HG02678 (cell line): ENCODE results near the gene CMIP.
A peak's percentile ranks its signal among the peaks of the same experiment; 100 is the strongest.

Experiments used
- ATAC-seq: cut with Tn5 transposase; IDR thresholded peaks from one replicate; pipeline ENCODE4 v1.9.1; 2021; ENCODE audit warnings: mild to moderate bottlenecking, moderate library complexity; ENCODE audit not compliant: unreplicated experiment

CMIP gene

DNA sequence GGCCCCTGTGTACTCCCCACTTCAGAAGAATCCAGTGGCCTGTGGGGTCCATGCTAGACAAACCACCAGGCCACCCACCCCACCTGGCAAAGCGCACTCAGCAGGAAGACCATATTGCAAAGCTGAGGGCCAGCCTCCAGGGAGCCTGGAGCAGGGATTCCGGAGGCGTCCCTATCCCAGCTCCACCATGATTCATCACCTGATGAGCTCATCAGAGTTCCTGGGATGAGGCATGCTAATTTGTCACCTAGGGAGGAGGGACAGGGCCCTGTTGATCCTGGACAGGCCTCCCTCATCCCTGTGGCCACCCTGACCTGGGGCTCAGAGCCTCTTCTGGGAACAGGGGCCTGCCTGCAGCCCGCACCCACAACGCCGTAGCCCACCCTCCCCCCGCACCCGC, 202.9 kb downstream of the CMIP start:
- ATAC-seq: no peak

- ATAC-seq: no peak
These were observed 205.1 kb downstream of the CMIP start for GRCh38 chr16:81649561-81650184.

DNA sequence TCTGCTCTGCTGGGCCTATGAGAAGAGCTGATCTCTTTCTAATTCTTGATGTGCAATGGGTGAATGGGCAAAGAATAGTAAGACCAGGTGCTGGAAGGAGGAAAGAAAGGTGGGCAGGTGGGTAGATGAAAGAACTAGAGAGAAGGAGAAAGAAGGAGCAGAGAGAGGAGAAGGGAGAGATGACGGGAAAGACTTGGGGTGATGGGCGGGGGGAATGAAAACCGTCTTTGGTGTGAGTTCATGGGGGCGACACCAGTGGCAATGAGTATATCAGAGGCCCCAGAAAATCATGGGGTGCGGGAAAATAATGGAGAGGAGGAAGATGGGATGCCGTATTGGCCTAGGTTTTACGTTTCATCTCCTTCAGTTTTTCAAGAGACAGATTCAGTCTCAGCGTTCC, 205.7 kb downstream of the CMIP start:
- ATAC-seq: no peak

DNA sequence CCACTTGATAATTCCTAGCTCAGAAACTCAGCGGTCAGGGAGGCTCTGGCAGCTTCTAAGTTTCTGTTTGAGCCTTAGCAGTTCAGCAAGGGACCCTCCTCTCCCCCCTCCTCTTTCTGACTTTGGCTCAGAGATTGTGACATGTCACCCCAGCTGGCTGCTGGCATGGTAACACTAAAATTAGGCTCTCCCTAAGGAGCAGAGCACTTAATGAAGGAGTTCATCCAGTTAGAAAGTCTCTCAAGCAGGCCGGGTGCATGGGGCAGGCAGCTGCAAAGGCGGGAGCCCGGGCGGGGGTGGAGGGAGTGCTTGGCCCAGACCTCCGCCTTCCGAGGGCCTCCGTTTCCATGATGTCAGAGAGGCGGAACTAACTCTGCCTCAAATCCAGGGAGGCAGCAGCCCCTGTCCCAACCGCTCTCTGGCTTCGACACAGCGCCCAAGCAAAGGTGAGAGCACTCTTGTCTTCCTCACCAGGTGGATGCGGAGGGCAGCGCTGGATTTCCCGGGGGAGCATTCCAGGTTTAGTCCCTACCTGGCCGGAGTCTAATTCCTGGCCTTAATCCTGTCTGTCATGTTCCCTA, 206.5 kb downstream of the CMIP start:
- ATAC-seq: no peak

GRCh38 chr16:81651758-81652718, 207.4 kb downstream of the CMIP start:
- ATAC-seq: no peak

DNA sequence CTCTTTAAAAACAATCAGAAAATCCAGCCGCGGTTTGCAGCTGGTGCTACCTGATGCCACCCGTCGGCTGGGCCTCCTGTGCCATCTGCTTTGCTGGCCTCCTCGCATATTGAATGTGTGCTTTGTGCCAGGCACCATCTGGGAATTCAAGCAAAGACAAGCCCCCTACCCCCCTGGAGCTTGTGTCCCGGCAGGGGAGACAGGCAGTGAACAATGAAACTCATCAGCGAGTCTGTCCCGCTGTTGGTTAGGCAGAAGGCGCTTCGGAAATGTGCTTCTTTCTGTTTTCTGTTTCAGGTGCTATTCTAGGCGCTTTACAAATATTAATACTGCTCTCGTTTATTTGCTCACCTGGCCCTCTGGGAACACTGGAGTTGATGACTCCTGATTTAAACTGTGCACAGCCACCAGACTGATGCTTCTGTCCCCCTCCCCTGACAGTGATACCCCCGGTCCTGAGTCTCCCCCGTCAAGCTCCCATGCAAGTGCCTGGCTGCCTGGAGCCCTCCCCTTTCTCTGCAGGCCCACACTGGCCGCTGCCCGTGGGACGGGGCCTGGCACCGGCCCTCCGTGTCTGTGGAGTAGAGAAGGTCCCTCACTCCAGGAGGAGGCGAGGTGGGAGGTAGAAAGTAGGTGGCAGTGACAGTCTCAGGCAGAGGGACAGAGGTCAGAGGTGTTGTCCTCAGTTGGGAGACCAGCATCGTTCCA, 208.3 kb downstream of the CMIP start:
- peak; percentile 50 for ATAC-seq

DNA sequence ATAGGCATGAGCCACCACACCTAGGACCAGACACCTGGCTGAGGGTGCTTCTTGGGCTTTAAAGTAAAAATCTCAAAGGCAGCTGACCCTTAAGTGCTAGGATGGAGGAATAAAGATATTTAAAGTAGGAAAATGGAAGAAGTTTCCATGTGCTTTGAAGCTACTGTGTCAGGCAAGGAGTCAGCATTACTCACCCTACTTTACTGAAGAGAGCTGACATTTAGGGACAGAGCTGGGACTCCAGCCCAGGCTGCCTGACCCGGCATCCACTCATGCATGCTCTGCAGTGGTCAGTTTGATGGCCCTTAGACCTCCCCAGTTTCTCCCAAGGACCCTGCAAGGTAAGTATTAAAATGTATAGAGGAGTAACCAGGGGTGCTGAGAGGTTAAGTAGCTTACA, 209.7 kb downstream of the CMIP start:
- ATAC-seq: no peak

DNA sequence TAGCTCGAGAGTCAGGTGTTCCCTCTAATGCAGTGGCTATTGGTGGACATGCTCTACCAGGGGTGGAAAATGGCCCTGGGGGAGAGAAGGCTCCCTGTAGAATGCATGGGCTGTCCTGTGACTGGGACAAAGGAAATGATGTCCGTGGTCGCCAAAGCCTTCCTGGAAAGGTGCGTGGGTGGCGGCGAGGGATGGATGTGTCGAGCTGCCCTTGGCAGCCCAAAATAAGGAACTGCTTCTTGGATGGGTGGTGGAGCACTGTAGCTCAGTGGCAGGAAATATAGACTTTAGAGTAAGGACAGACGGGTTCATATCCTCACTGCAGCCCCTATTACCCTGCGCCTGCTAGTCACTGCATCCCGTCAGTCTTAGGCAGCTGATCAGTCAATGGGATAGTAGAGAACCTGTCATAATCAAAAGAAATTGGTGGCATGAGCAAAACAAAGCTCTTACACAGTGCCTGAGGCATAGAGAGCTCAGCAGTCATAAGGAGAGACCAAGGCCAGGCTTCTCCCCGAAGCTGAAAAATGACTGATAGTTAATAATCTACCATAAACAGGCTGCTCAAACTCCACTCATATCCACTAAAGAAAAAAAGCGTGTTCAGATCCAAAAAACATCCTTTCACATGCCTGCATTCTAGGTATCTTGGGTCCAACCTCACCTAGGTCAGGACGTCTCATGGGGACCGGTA, 211.0 kb downstream of the CMIP start:
- no peak for ATAC-seq

DNA sequence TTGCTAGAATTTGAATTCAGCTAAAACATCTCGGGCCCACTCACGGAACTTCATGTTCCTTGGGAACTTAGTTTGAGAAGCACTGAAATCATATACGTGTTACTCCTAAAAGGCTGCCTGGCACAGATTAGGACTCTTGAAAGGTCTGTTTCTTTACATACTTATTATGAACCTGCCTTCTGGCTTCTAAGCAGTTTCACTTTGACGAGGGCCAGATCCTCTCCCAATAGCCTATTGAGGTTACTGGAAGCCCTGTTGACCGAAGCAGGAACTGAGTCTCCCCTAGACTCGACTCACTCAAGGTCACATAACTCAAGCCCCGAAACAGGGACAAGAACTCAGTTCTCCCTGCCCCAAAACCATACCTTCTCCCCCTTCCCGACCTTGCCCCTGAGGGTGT, 212.6 kb downstream of the CMIP start:
- no peak for ATAC-seq

- no peak for ATAC-seq
These were observed 213.2 kb downstream of the CMIP start for GRCh38 chr16:81657781-81658180.

GRCh38 chr16:81658373-81658772, 213.8 kb downstream of the CMIP start:
- no peak for ATAC-seq

DNA sequence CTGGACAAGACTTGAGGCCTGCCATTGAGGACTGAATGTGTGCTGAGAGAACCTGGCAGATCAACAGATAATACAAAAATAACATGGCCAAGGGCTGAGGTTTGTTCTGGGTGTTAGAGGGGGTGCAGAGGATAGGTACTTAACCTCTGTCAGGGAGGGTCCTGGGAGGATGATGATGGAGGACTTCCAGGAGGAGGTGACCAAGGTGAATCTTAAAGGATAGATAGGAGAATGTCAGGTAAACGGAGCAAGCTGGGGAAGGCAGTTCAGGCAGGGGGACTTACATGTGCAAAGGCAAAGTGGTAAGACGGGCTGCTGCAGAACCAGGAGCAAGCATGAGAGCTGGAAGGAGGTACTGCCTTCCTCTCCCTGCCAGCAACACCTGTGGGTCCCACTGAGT, 214.6 kb downstream of the CMIP start:
- ATAC-seq: no peak

DNA sequence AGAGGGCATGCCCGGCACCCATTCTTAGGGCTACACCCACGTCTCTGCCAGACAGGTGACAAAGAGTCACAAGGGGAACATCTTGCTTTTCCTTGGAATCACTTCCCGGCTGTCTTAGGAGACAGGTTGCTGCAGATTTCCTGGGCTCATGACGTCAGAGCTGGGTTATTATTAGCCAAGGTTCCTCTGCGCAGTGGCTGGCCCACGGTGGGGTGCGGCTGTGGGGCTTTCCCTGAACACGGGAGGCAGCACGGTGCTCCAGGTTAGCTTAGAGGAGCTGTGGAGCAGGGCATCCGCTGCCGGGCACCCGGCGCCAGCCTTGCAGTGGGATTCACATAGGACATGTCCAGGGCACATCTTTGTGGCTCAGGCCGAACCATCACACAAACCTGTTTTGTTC, 216.5 kb downstream of the CMIP start:
- no peak for ATAC-seq

DNA sequence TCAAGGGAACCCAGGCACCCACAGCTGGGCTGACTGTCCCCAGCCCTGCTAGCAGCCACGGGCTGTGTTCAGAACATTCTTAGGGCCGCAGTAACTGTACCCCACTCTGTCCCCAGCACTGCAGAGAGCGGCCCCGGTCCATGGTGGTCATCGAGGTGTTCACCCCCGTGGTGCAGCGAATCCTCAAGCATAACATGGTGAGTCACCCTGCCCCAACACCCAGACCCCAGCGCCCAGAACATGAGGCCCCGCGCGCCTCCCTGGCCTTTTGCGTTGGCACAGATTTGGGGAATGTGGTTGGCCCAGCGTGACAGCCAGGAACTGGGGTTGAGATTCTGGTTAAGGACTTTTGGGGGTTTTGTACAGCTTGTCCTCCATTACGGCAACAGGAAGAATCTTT, 219.5 kb downstream of the CMIP start:
- ATAC-seq: no peak

GRCh38 chr16:81665588-81665987, 221.0 kb downstream of the CMIP start:
- ATAC-seq: no peak

GRCh38 chr16:81666113-81666512, 221.5 kb downstream of the CMIP start:
- no peak for ATAC-seq

GRCh38 chr16:81668243-81669097, 223.9 kb downstream of the CMIP start:
- ATAC-seq: no peak

- ATAC-seq: no peak
These were observed 225.1 kb downstream of the CMIP start for GRCh38 chr16:81669473-81670350.
